Measurements from ENCODE around the gene SMU1. TPM values are rescaled to one million over a fixed set of nuclear protein-coding genes. Genes with fewer than 3 reads are reported as not detected.

The SMU1 gene
- total and polyA plus RNA-seq, 2 of the 13 experiments (the other 11 are each of a cell fraction or from before 2014, with no cell fraction given): 12.9 to 36.6 TPM

GRCh38 chr9:33024966-33025571 is 51.4 kb downstream of the SMU1 start, which contains the start of gene DNAJA1 (continued):
- TF ChIP-seq DZIP1 (CRISPR knock-in tag; IDR thresholded peaks at IDR 0.05) (no peak), SMARCC2 (IDR thresholded peaks at IDR 0.05) (no peak), HMGXB4 (CRISPR knock-in tag; IDR thresholded peaks at IDR 0.05; ENCODE audit: borderline replicate concordance in 1 of 2, low read depth in 1 of 2) (peak; percentile 67 to 71; a peak in 3 of 4 replicates), SMAD1 (CRISPR knock-in tag; IDR thresholded peaks at IDR 0.05; ENCODE audit: borderline replicate concordance, low read depth) (0 out of 2 replicates have a peak, but pooled peaks have one; percentile 43), IKZF5 (CRISPR knock-in tag; IDR thresholded peaks at IDR 0.05) (peak; percentile 63; the same call in 1 of the 2 replicates), E2F5 (CRISPR knock-in tag; conservative IDR thresholded peaks at IDR 0.05) (peak; percentile 36; the same call in 1 of the 2 replicates), HNRNPH1 (optimal IDR thresholded peaks at IDR 0.05; ENCODE audit: low read depth, low read length) (no peak), KAT8 (CRISPR knock-in tag; IDR thresholded peaks at IDR 0.05) (peak; percentile 81; the same call in 1 of the 2 replicates), ADNP (CRISPR knock-in tag; IDR thresholded peaks at IDR 0.05) (no peak), ZNF883 (CRISPR knock-in tag; IDR thresholded peaks at IDR 0.05; ENCODE audit: not compliant biosample characterization) (peak; percentile 47), ZBTB39 (CRISPR knock-in tag; IDR thresholded peaks at IDR 0.05) (peak; percentile 58; the same call in 1 of the 2 replicates), CSRNP1 (CRISPR knock-in tag; IDR thresholded peaks at IDR 0.05) (peak; percentile 86), HOXD1 (CRISPR knock-in tag; IDR thresholded peaks at IDR 0.05) (peak; percentile 60; the same call in 1 of the 2 replicates)
